GM10266 (cell line): Measurements from ENCODE around the gene PMAIP1.
"Not testable (repeated sequence)": the region's sequence is repeated elsewhere in the genome, so short reads cannot be mapped to it uniquely, and the experiment has no call there.

Source experiments
- DNase-seq: peaks from one replicate; pipeline ENCODE4 v3.0.0; 2012; ENCODE audit errors: extremely low spot score
- CTCF ChIP-seq: IDR thresholded peaks from 2 replicates; pipeline ENCODE4 v1.5.1; 2012; ENCODE audit warnings: mild to moderate bottlenecking, low read depth; ENCODE audit not compliant: control insufficient read depth, insufficient read depth; ENCODE audit errors: missing control alignments

PMAIP1 gene

GRCh38 chr18:59899298-59900221 is at the start of gene PMAIP1:
TSS of gene PMAIP1 (plus strand) at chr18:59899996. CDS start at chr18:59900178, 182 bp downstream.
- peak; percentile 6 for TF ChIP-seq CTCF
- peak; percentile 92 for DNase-seq

GRCh38 chr18:59851784-59852399 is 47.9 kb upstream of the PMAIP1 start:
- DNase-seq = no peak
- no peak for TF ChIP-seq CTCF

GRCh38 chr18:59852548-59852947 is 47.2 kb upstream of the PMAIP1 start:
- no peak for DNase-seq
- TF ChIP-seq CTCF = no peak

GRCh38 chr18:59853380-59853779 is 46.4 kb upstream of the PMAIP1 start:
- no peak for DNase-seq
- no peak for TF ChIP-seq CTCF

- not testable (repeated sequence) for DNase-seq
Measured at GRCh38 chr18:59853988-59854387, 45.8 kb upstream of the PMAIP1 start.

- no peak for DNase-seq
- TF ChIP-seq CTCF = no peak
Measured at GRCh38 chr18:59861009-59861408, 38.8 kb upstream of the PMAIP1 start.

- no peak for DNase-seq
- no peak for TF ChIP-seq CTCF
Measured at GRCh38 chr18:59861963-59862819, 37.6 kb upstream of the PMAIP1 start.
